Measurements from ENCODE around the gene CFAP61.
"Not testable (repeated sequence)": the region's sequence is repeated elsewhere in the genome, so short reads cannot be mapped to it uniquely, and the experiment has no call there.

The CFAP61 gene

GRCh38 chr20:20095114-20095872 is 43.0 kb downstream of the CFAP61 start:
- DNase-seq: no peak

- no peak for DNase-seq
These were observed 44.1 kb downstream of the CFAP61 start for GRCh38 chr20:20096421-20096820.

- DNase-seq: no peak
These were observed 48.5 kb downstream of the CFAP61 start for GRCh38 chr20:20100881-20101280.

- DNase-seq: no peak
These were observed 49.8 kb downstream of the CFAP61 start for GRCh38 chr20:20102163-20102562.

GRCh38 chr20:20102716-20103258 is 50.5 kb downstream of the CFAP61 start:
- no peak for DNase-seq

GRCh38 chr20:20103486-20103885 is 51.2 kb downstream of the CFAP61 start:
- DNase-seq: no peak

- not testable (repeated sequence) for DNase-seq
These were observed 70.9 kb downstream of the CFAP61 start for GRCh38 chr20:20123187-20123586.

GRCh38 chr20:20130399-20130798 is 78.1 kb downstream of the CFAP61 start:
- DNase-seq: peak; percentile 1

GRCh38 chr20:20134941-20135575 is 82.7 kb downstream of the CFAP61 start:
- no peak for DNase-seq

GRCh38 chr20:20136313-20136712 is 84.0 kb downstream of the CFAP61 start:
- DNase-seq: no peak

GRCh38 chr20:20137851-20138250 is 85.5 kb downstream of the CFAP61 start:
- no peak for DNase-seq

GRCh38 chr20:20138301-20139064 is 86.2 kb downstream of the CFAP61 start:
- DNase-seq: no peak

GRCh38 chr20:20139403-20139802 is 87.1 kb downstream of the CFAP61 start:
- DNase-seq: no peak

- no peak for DNase-seq
These were observed 90.8 kb downstream of the CFAP61 start for GRCh38 chr20:20143165-20143564.

- no peak for DNase-seq
These were observed 91.3 kb downstream of the CFAP61 start for GRCh38 chr20:20143646-20144045.

GRCh38 chr20:20148779-20149178 is 96.4 kb downstream of the CFAP61 start:
- DNase-seq: no peak

- DNase-seq: no peak
These were observed 97.9 kb downstream of the CFAP61 start for GRCh38 chr20:20150241-20150640.

GRCh38 chr20:20160520-20160919 is 108.2 kb downstream of the CFAP61 start:
- no peak for DNase-seq

- no peak for DNase-seq
These were observed 109.3 kb downstream of the CFAP61 start for GRCh38 chr20:20161611-20162010.

GRCh38 chr20:20167698-20168097 is 115.4 kb downstream of the CFAP61 start:
- DNase-seq: no peak

GRCh38 chr20:20173254-20173653 is 120.9 kb downstream of the CFAP61 start:
- no peak for DNase-seq

GRCh38 chr20:20174089-20174835 is 121.9 kb downstream of the CFAP61 start:
- no peak for DNase-seq

GRCh38 chr20:20181322-20181721 is 129.0 kb downstream of the CFAP61 start:
- DNase-seq: peak; percentile 28

All from CD4-positive, alpha-beta T cell treated with Interleukin-10 for 1 hour (primary cell).